ENCODE measurements around the gene CTNNBL1. TPM values are rescaled to one million over a fixed set of nuclear protein-coding genes. Genes with fewer than 3 reads are reported as not detected.

CTNNBL1 gene
- total RNA-seq, 1 experiment from 2014 or later: 49.9 TPM

DNA sequence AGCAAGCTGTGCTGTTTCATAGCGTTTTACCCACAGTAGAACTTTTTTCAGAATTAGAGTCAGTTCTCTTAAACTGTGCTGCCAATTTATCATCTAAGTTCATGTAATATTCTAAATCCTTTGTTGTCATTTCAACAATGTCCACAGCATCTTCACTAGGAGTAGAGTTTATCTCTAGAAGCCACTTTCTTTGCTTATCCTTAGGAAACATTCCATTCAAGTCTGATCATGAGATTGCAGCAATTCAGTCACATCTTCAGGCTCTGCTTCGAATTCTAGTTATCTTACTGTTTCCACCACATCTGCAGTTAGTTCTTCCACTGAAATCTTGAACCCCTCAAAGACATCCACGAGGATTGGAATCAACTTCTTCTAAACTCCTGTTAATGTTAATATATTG lies 12.5 kb downstream of the CTNNBL1 start:
- Histone ChIP-seq H4K20me1 (ENCODE audit: low read length) (0 out of 2 replicates have a peak, but pooled peaks cover 1% of the 10 kb centered on the region), H3K79me2 (ENCODE audit: low read length) (peaks cover 91% of the 10 kb centered on the region), H3K9ac (ENCODE audit: low read length) (no peak overlapping the region), H3F3A (ENCODE audit: low read length, unreplicated experiment) (no peaks in the 10 kb centered on the region), H2AFZ (ENCODE audit: low read length) (no peak overlapping the region), H3K36me3 (ENCODE audit: low read depth, low read length) (peaks cover 15% of the 10 kb centered on the region), H3K4me3 (ENCODE audit: low read length) (no peak overlapping the region), H3K27ac (ENCODE audit: low read length) (no peak overlapping the region), H3K9me3 (ENCODE audit: low read length) (no peaks in the 10 kb centered on the region), H3K4me2 (ENCODE audit: low read length) (no peak overlapping the region), H3K9me2 (replicated peaks; ENCODE audit: low read length) (no peaks in the 10 kb centered on the region), H3K4me1 (ENCODE audit: insufficient read depth, low read length) (peaks cover 10% of the 10 kb centered on the region; the same call in 1 of the 2 replicates), H3K27me3 (ENCODE audit: low read length) (no peaks in the 10 kb centered on the region)
- TF ChIP-seq, protein P1, sequence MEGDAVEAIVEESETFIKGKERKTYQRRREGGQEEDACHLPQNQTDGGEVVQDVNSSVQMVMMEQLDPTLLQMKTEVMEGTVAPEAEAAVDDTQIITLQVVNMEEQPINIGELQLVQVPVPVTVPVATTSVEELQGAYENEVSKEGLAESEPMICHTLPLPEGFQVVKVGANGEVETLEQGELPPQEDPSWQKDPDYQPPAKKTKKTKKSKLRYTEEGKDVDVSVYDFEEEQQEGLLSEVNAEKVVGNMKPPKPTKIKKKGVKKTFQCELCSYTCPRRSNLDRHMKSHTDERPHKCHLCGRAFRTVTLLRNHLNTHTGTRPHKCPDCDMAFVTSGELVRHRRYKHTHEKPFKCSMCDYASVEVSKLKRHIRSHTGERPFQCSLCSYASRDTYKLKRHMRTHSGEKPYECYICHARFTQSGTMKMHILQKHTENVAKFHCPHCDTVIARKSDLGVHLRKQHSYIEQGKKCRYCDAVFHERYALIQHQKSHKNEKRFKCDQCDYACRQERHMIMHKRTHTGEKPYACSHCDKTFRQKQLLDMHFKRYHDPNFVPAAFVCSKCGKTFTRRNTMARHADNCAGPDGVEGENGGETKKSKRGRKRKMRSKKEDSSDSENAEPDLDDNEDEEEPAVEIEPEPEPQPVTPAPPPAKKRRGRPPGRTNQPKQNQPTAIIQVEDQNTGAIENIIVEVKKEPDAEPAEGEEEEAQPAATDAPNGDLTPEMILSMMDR (conservative IDR thresholded peaks at IDR 0.05; ENCODE audit: low read depth, low read length): no peak
- TF ChIP-seq EZH2 (IDR thresholded peaks at IDR 0.05; ENCODE audit: low read length, unreplicated experiment) (no peak), EZH2phosphoT487 (IDR thresholded peaks at IDR 0.05; ENCODE audit: borderline replicate concordance, low read length) (no peak)
- CTCF ChIA-PET: no interaction called here
- no TSS peak for BruUV-seq (replicated peaks)
- POLR2A ChIA-PET (ENCODE audit: unreplicated experiment): no interaction called here
- no peak for DNase-seq
- ATAC-seq: no peak
- intact Hi-C loops (cut with micrococcal nuclease): no loop called here

DNA sequence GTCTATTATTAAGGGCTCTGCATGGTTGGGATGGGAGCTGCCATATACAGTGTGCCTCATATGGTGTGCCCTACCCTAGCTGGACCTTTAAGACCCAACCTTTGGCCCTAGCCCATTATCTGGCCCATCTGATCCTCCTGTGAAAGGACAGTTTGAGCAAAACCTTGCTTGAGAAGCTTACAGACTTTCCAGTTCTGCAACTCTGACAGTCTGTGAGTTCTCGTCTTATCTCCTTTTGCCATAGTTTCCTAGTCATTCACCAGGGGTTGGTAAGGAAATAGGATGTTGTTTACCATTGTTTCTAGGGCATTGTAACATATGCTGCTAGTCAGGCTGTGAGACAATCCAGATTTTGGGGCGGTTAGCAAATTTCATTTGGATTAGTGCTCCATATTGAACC lies 17.2 kb downstream of the CTNNBL1 start:
- POLR2A ChIA-PET (ENCODE audit: unreplicated experiment): no interaction called here

More for the DNA sequence above, 17.2 kb downstream of the CTNNBL1 start:
- Histone ChIP-seq H3K4me3 (ENCODE audit: low read length) (no peak overlapping the region), H3K9me2 (replicated peaks; ENCODE audit: low read length) (no peaks in the 10 kb centered on the region), H3K4me1 (ENCODE audit: insufficient read depth, low read length) (peaks cover 13% of the 10 kb centered on the region; the same call in 1 of the 2 replicates), H3K36me3 (ENCODE audit: low read depth, low read length) (peaks cover 9% of the 10 kb centered on the region), H3K27me3 (ENCODE audit: low read length) (no peaks in the 10 kb centered on the region), H3K9me3 (ENCODE audit: low read length) (no peaks in the 10 kb centered on the region), H3K27ac (ENCODE audit: low read length) (peak overlapping the region; percentile 48), H3K79me2 (ENCODE audit: low read length) (peaks cover 87% of the 10 kb centered on the region), H2AFZ (ENCODE audit: low read length) (no peak overlapping the region), H3K9ac (ENCODE audit: low read length) (no peak overlapping the region), H4K20me1 (ENCODE audit: low read length) (no peaks in the 10 kb centered on the region), H3K4me2 (ENCODE audit: low read length) (no peak overlapping the region), H3F3A (ENCODE audit: low read length, unreplicated experiment) (no peaks in the 10 kb centered on the region)
- CTCF ChIA-PET: no interaction called here
- ATAC-seq (no peak), DNase-seq (peak; percentile 55)
- intact Hi-C loops (cut with micrococcal nuclease): no loop called here
- no TSS peak for BruUV-seq (replicated peaks)
- TF ChIP-seq, protein P1 (conservative IDR thresholded peaks at IDR 0.05; ENCODE audit: low read depth, low read length): no peak
- no peak for TF ChIP-seq EZH2phosphoT487 (IDR thresholded peaks at IDR 0.05; ENCODE audit: borderline replicate concordance, low read length)
- TF ChIP-seq EZH2 (IDR thresholded peaks at IDR 0.05; ENCODE audit: low read length, unreplicated experiment): no peak
